ENCODE results near the gene NUP43. TPM values are rescaled to one million over a fixed set of nuclear protein-coding genes. Genes with fewer than 3 reads are reported as not detected.
"Not testable (repeated sequence)": the region's sequence is repeated elsewhere in the genome, so short reads cannot be mapped to it uniquely, and the experiment has no call there.

Gene NUP43, protein sequence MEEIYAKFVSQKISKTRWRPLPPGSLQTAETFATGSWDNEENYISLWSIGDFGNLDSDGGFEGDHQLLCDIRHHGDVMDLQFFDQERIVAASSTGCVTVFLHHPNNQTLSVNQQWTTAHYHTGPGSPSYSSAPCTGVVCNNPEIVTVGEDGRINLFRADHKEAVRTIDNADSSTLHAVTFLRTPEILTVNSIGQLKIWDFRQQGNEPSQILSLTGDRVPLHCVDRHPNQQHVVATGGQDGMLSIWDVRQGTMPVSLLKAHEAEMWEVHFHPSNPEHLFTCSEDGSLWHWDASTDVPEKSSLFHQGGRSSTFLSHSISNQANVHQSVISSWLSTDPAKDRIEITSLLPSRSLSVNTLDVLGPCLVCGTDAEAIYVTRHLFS
- 51.4 TPM for total RNA-seq

GRCh38 chr6:149746147-149746946 is at the start of gene NUP43:
TSS of gene NUP43 (minus strand) at chr6:149746529. CDS start at chr6:149746495, 34 bp downstream.
- peak; percentile 95 for DNase-seq (ENCODE audit: low spot score)

DNA sequence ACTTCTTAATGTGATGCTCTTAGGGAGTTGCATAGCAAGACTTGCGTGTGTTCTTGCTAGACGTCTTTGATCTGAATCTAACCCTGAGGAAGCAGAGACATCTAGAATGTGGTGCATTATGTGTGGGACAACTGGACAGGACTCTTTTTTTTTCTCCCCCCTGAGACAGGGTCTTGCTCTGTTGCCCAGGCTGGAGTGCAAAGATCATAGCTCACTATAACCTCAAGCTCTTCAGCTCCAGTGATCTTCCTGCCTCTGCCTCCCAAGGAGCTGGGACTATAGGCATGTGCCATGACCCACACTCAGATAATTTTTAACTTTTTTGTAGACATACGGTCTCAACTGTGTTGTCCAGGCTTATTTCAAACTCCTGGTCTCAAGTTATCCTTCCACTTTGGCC is 37.2 kb upstream of the NUP43 start:
- no peak for DNase-seq (ENCODE audit: low spot score)

DNA sequence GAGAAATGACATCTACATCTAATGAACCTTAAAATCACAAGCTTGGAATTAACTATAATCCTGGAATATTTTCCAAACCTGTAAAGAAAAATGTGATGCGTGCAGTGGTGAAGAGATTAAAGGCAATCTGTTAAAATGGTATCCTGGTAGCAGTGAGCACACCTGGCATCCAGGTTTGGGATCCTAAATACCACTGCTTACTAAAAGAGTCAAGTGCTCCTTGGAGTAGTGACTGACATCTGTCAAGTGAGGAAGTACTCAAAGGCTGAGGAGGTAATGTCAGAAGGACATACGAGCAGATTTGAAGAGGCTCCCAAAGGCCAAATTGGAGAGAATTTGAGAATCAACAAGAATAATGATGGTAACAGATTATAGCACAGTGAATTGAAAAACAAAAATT is 36.0 kb upstream of the NUP43 start:
- DNase-seq (ENCODE audit: low spot score), result no peak

GRCh38 chr6:149781715-149782114 is 35.4 kb upstream of the NUP43 start:
- no peak for DNase-seq (ENCODE audit: low spot score)

DNA sequence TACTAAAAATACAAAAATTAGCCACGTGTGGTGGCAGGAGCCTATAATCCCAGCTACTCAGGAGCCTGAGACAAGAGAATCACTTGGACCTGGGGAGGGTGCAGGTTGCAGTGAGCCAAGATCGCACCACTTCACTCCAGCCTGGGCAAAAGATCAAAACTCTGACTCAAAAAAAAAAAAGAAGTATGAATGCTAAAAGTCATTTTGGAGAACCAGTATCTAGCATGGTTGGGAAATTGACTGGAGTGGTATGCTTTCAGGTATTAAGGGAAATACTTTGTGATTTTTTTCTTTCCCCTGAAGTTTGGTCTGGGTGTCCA is 33.3 kb upstream of the NUP43 start:
- DNase-seq (ENCODE audit: low spot score), result no peak

- DNase-seq (ENCODE audit: low spot score), result no peak
Measured at GRCh38 chr6:149777624-149778023, 31.3 kb upstream of the NUP43 start.

DNA sequence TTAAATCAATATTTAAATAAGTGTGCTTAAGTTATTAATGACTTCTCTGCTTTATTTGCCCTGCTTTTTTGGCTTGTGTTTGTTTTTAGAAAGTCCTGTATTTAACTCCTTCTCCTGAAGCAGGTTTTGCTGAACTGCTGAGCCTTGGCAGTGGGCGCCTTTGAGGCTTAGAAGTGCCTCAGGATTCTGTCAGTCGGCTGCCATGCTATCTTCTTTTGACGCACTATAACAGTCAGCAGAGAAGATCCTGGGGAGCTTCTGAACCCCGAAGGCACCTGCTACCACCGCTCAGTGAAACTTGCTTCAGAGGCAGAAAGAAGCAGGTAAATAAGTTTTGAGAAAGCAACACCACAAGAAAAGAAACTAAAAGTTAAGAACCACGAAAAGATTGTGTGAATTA is 25.6 kb upstream of the NUP43 start:
- no peak for DNase-seq (ENCODE audit: low spot score)

GRCh38 chr6:149771185-149771584 is 24.9 kb upstream of the NUP43 start:
- DNase-seq (ENCODE audit: low spot score), result no peak

DNA sequence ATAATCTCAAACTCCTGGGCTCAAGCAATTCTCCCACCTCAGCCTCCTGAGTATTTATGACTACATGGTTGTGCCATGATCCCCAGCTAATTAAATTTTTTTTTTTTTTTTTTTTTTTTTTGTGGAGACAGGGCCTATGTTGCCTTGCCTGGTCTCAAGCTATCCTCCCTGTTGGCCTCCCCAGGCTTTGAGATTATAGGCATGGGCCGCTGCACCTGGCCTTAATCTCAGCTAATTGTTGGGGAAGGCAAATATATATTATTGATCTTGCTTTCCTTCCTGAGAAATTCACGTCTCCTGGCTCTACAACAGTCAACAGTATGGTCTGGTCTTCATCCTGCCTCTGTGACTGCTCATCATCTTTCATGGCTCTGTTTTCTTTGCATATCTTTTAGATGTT is 23.3 kb upstream of the NUP43 start:
- no peak for DNase-seq (ENCODE audit: low spot score)

DNA sequence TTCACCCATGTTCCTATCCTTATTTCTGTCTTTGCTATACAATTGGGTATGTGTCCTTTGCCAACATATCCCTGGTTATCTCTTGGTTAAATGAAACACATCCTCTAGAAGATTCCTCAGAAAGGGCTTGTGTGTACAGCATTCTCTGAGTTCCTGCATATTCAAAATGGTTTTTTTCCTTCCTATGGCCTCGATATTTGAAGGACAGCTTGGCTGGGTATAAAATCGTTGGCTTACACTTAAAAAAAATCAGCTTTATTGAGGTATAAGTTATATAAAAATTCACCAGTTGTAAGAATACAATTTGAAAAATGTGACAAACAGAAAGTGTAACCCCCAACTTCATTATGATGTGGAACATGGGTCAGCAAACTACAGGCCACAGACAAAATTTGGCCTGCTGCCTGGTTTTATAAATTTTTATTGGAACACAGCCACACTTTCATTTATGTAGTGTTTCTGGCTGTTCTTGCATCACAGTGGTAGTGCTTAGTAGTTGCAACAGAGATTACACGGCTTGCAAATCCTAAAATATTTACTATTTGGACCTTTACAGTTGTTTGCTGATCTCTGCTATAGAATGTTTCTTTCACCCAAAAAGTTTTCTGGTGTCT is 19.9 kb upstream of the NUP43 start:
- DNase-seq (ENCODE audit: low spot score), result no peak

GRCh38 chr6:149763866-149764265 is 17.5 kb upstream of the NUP43 start:
- DNase-seq (ENCODE audit: low spot score), result no peak

DNA sequence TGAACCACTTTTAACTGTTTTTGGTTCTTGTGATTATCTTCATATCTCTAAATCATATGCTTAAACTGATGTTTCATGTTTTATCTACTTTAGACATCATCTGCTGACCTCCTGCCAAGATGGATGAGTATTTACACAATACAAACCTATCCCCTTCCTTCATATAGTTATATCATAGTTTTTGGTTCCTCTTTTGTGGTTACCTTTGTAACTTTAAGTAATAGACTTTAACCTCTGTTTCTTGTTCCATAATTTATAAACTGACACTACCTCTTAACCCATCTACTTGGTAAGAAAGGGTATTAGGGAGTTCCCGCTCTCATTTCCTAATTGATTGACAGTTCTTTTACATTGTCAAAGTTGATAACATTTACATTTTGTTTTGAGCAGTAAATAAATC is 15.1 kb upstream of the NUP43 start:
- no peak for DNase-seq (ENCODE audit: low spot score)

GRCh38 chr6:149756261-149756636 is 9.9 kb upstream of the NUP43 start:
- DNase-seq (ENCODE audit: low spot score), result no peak

- no peak for DNase-seq (ENCODE audit: low spot score)
Measured at GRCh38 chr6:149755300-149756260, 9.3 kb upstream of the NUP43 start.

DNA sequence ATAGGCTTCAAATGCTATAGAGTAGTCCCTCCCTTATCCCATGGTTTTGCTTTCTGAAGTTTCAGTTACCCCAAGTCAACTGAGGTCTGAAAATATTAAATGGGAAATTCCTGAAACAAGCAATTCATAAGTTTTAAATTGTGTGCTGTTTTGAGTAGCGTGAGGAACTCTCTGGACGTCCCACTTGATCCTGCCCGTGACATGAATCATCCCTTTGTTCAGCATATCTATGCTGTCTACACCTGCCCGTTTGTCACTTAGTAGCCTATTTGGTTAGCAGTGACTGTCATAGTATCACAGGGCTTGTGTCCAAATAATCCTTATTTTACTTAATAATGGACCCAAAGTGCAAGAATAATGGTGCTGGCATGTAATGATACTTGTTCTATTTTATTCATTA is 8.2 kb upstream of the NUP43 start:
- DNase-seq (ENCODE audit: low spot score), result no peak

GRCh38 chr6:149753374-149753637 is 7.0 kb upstream of the NUP43 start:
- not testable (repeated sequence) for DNase-seq (ENCODE audit: low spot score)

DNA sequence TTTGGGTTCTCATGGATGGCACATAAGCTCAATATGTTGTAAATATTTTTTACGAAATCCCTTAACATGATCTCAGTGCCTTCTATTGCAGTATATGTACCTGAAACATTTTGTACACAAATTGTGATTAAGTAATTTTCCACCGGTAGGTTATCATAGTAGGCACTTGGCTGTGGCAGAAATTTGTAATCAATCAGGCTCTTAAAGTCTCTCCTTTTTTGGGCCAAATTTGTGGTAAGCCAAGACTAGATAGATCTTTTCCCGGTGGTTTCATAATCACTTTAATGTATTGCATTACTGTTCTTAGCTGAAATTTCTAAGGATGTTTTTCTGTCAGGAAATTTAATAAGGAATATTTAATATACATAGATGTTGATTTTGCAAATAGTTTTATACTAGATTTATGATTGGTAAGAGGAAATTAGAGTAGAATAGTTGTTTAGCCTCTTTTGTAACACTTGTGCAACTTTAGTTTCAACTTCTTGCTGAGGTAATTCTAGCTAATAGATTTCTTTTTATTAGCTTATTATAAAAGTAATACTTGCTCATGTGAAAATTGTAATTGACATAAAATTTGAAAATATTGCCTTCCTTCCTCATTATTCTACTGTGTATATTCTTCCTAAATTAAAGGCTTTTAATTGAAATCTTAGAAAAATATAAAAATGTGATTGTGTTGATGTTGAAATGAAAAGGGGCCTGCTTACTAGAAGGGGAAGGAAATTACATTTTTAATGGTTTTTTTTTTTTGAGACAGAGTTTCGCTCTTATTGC is 6.5 kb upstream of the NUP43 start:
- DNase-seq (ENCODE audit: low spot score), result no peak

GRCh38 chr6:149751920-149752319 is 5.6 kb upstream of the NUP43 start:
- DNase-seq (ENCODE audit: low spot score), result not testable (repeated sequence)

- no peak for DNase-seq (ENCODE audit: low spot score)
Measured at GRCh38 chr6:149751239-149751638, 4.9 kb upstream of the NUP43 start.

DNA sequence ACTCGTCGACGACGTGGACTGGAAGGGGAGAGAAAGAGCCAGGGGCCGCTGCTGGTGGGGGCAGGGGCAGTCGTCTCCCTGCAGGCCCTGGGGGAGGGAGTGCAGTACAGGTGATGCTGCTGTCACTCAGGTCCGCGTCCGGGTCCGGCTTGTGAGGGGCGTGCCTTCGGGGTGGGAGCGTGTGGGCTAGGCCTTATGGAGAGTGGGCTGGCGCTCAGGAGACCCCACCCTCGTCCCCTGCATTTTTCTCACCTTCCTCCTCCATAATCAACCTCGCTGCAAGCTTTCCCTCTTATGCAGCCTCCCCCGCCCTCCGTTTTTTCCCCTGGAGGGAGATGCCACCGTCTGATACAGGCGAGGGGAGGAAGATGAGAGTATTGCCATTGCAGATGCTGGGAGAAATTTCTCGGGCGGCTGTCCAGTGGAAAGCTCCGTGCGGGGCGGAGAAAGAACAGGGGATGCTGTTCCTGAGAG is 3.8 kb upstream of the NUP43 start:
- DNase-seq (ENCODE audit: low spot score), result peak; percentile 52

GRCh38 chr6:149749594-149750135 is 3.3 kb upstream of the NUP43 start, which contains the start of gene PCMT1:
TSS of gene PCMT1 (plus strand) at chr6:149749741. CDS start at chr6:149749902, 161 bp downstream.
- peak; percentile 88 for DNase-seq (ENCODE audit: low spot score)

Measured in ureter (tissue), 1 donor.